Astrocyte (in vitro differentiated cells and primary cell): ENCODE results near the gene POLA1.

Experiments
- EZH2 ChIP-seq: IDR thresholded peaks from 2 replicates; pipeline ENCODE4 v1.6.1; 2012; ENCODE audit warnings: mild to moderate bottlenecking, low read length, inconsistent platforms; ENCODE audit not compliant: insufficient read depth
- TF ChIP-seq, protein P1 (sequence below): IDR thresholded peaks from 2 replicates; pipeline ENCODE4 v1.5.1; 2011; ENCODE audit warnings: low read depth, mild to moderate bottlenecking, inconsistent platforms, low read length, moderate library complexity; ENCODE audit not compliant: insufficient read depth

DNA sequence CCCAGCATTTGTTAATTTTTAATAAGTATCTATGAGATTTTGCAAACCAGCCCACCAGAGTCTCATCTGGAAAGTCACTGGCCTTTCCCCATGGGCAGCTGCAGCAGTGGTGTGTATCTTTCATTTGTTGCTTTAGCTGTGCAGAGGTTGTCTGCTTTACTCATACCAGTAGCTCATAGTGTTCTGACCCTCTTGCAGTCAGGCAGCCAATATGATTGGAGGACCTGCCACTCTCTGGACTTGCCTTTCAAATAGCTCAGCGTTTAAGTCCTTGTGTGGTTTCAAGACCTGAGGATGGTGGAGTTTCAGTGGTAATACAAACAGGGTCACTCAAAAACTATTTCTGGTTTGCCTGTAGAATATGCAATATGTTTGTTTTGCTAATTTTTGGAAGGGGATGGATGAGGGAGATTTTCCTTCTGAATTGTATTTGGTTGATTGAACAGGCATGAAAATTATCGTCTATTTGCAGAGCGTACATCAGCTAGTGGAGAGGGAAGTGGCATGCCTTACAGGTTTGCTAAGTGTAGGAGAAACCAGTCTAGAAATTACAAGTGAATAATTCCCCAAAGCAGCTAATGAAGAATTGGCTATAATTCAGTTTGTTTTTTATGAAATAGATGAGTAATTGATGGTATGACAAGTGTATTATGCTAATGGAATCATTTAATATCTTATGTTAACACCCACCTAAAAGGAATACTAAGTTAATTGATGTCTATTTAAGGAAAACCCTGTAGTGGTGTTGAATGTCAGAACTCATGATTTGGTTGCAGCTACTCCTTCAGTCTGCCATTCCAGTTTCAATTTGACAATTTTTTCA is 8.9 kb downstream of the POLA1 start:
- TF ChIP-seq, protein P1, sequence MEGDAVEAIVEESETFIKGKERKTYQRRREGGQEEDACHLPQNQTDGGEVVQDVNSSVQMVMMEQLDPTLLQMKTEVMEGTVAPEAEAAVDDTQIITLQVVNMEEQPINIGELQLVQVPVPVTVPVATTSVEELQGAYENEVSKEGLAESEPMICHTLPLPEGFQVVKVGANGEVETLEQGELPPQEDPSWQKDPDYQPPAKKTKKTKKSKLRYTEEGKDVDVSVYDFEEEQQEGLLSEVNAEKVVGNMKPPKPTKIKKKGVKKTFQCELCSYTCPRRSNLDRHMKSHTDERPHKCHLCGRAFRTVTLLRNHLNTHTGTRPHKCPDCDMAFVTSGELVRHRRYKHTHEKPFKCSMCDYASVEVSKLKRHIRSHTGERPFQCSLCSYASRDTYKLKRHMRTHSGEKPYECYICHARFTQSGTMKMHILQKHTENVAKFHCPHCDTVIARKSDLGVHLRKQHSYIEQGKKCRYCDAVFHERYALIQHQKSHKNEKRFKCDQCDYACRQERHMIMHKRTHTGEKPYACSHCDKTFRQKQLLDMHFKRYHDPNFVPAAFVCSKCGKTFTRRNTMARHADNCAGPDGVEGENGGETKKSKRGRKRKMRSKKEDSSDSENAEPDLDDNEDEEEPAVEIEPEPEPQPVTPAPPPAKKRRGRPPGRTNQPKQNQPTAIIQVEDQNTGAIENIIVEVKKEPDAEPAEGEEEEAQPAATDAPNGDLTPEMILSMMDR: no peak
- no peak for TF ChIP-seq EZH2
